OCI-LY7 (cell line): ENCODE results near the gene TRERF1. TPM values are rescaled to one million over a fixed set of nuclear protein-coding genes. Genes with fewer than 3 reads are reported as not detected.

Source experiments
- BruUV-seq: library from RNA; stranded (reverse); fragments of 400-500 nt; replicated peaks from 2 replicates; lab custom pipeline; 2021; lab: Mats Ljungman, UMichigan
- CTCF ChIA-PET: fragments of 300-600 bp; sonication (Branson Sonifier 250); formaldehyde crosslinking; loops from one replicate; lab custom pipeline; 2022; ENCODE audit warnings: antibody characterized with exemption; ENCODE audit not compliant: unreplicated experiment; lab: Charles Lee
- POLR2A ChIA-PET: fragments of 300-600 bp; sonication (Branson Sonifier 250); formaldehyde crosslinking; loops from one replicate; lab custom pipeline; 2022; ENCODE audit warnings: antibody characterized with exemption; lab: Charles Lee
- DNase-seq: peaks from one replicate; pipeline ENCODE4 v3.0.0-alpha.2; 2015; ENCODE audit warnings: low spot score
- H2AFZ ChIP-seq: fragments of 200-600 bp; sonication (generic), shearing (Covaris generic); 2 replicates; pipeline ENCODE4 v1.6.1; 2014; ENCODE audit warnings: mild to moderate bottlenecking, antibody characterized with exemption, low read length, moderate library complexity
- H3K27ac ChIP-seq: fragments of 200-600 bp; sonication (generic); 2 replicates; pipeline ENCODE4 v1.5.1; 2014; ENCODE audit warnings: mixed run types, low read depth, mild to moderate bottlenecking, moderate library complexity, low read length, inconsistent platforms; ENCODE audit not compliant: poor library complexity, severe bottlenecking
- H3K36me3 ChIP-seq: fragments of 200-600 bp; sonication (generic); 2 replicates; pipeline ENCODE4 v1.6.1; 2014; ENCODE audit warnings: mild to moderate bottlenecking, antibody characterized with exemption, low read length, moderate library complexity, mixed read lengths; ENCODE audit not compliant: insufficient read depth
- H3K4me1 ChIP-seq: fragments of 200-600 bp; sonication (generic); 2 replicates; pipeline ENCODE4 v1.5.1; 2014; ENCODE audit warnings: mild to moderate bottlenecking, low read length; ENCODE audit not compliant: insufficient read depth, poor library complexity, severe bottlenecking
- H3K4me2 ChIP-seq: fragments of 200-600 bp; sonication (generic); 2 replicates; pipeline ENCODE4 v1.6.1; 2014; ENCODE audit warnings: mild to moderate bottlenecking, low read length
- H3K4me3 ChIP-seq: fragments of 200-600 bp; sonication (generic); 2 replicates; pipeline ENCODE4 v1.5.1; 2014; ENCODE audit warnings: mild to moderate bottlenecking, low read depth, low read length; ENCODE audit not compliant: poor library complexity, severe bottlenecking
- H3K79me2 ChIP-seq: fragments of 200-600 bp; sonication (generic); 2 replicates; pipeline ENCODE4 v1.6.1; 2016; ENCODE audit warnings: low read depth, mild to moderate bottlenecking, low read length, moderate library complexity, mixed read lengths; ENCODE audit not compliant: insufficient read depth
- H3K9me2 ChIP-seq: fragments of 200-600 bp; sonication (generic); 2 replicates; pipeline ENCODE4 v1.6.1; 2016; ENCODE audit warnings: mild to moderate bottlenecking, low read length, mixed read lengths; ENCODE audit not compliant: insufficient read depth
- H3K9me3 ChIP-seq: fragments of 200-600 bp; sonication (generic); 2 replicates; pipeline ENCODE4 v1.6.1; 2014; ENCODE audit warnings: mild to moderate bottlenecking, mixed run types, low read length, mixed read lengths
- H4K20me1 ChIP-seq: fragments of 200-600 bp; sonication (generic); 2 replicates; pipeline ENCODE4 v1.6.1; 2014; ENCODE audit warnings: mild to moderate bottlenecking, antibody characterized with exemption, low read length, moderate library complexity, mixed read lengths; ENCODE audit not compliant: insufficient read depth
- CTCF ChIP-seq: fragments of 200-600 bp; sonication (generic); conservative IDR thresholded peaks from 2 replicates; pipeline ENCODE4 v1.5.1; 2014; ENCODE audit warnings: mild to moderate bottlenecking, antibody characterized with exemption, low read length, moderate library complexity, mixed read lengths
- EZH2phosphoT487 ChIP-seq: fragments of 200-600 bp; sonication (generic); IDR thresholded peaks from 2 replicates; pipeline ENCODE4 v1.6.1; 2018; ENCODE audit warnings: low read depth, borderline replicate concordance, mild to moderate bottlenecking, mixed run types, antibody characterized with exemption, low read length, moderate library complexity, mixed read lengths
- intact Hi-C: fragments of 100-400 bp; cut with micrococcal nuclease; formaldehyde crosslinking; loops from one replicate; pipeline ENCODE4 v1.10.0; 2022; ENCODE audit not compliant: unreplicated experiment
- total RNA-seq, 2 experiments: library from RNA; depleted of rRNA in 1 of 2; stranded (reverse); fragments of >200 nt in 1 of 2; shearing (Covaris generic) in 1 of 2; gene quantifications; 2 replicates each; pipeline ENCODE4 v1.2.3, GENCODE V29; 2014 to 2022

Gene TRERF1
- total RNA-seq, 2 experiments from 2014 or later: 5.7 to 12.9 TPM

- POLR2A ChIA-PET: interaction anchor here (0.5 to 1.2 kb wide), 3 partner anchors 8 to 88 kb away, joined by 3 read pairs; no protein-coding TSS in a partner anchor
Measured at GRCh38 chr6:42302411-42302810, 149.3 kb downstream of the TRERF1 start.

GRCh38 chr6:42301986-42302385, 149.7 kb downstream of the TRERF1 start:
- no TSS peak for BruUV-seq
- Histone ChIP-seq H3K9me2 (no peaks in the 10 kb centered on the region), H2AFZ (no peak overlapping the region), H3K4me3 (no peak overlapping the region), H3K9me3 (no peaks in the 10 kb centered on the region), H4K20me1 (no peaks in the 10 kb centered on the region), H3K4me2 (no peak overlapping the region), H3K27ac (no peak overlapping the region), H3K36me3 (peaks cover 9% of the 10 kb centered on the region), H3K79me2 (no peaks in the 10 kb centered on the region), H3K4me1 (no peaks in the 10 kb centered on the region)
- intact Hi-C loops: no loop called here
- DNase-seq: no peak
- ChIA-PET CTCF (no interaction called here), POLR2A (interaction anchor here (0.5 to 1.2 kb wide), 3 partner anchors 9 to 88 kb away, joined by 3 read pairs; no protein-coding TSS in a partner anchor)
- TF ChIP-seq CTCF (no peak), EZH2phosphoT487 (no peak)

More at GRCh38 chr6:42302411-42302810, 149.3 kb downstream of the TRERF1 start:
- TF ChIP-seq EZH2phosphoT487 (no peak), CTCF (no peak)
- intact Hi-C loops: no loop called here
- Histone ChIP-seq H3K27ac (no peak overlapping the region), H4K20me1 (no peaks in the 10 kb centered on the region), H3K79me2 (no peaks in the 10 kb centered on the region), H2AFZ (no peak overlapping the region), H3K9me2 (no peaks in the 10 kb centered on the region), H3K36me3 (peaks cover 9% of the 10 kb centered on the region), H3K4me3 (no peak overlapping the region), H3K4me1 (no peaks in the 10 kb centered on the region), H3K4me2 (no peak overlapping the region), H3K9me3 (no peaks in the 10 kb centered on the region)
- no peak for DNase-seq
- no TSS peak for BruUV-seq
- CTCF ChIA-PET: no interaction called here

- Histone ChIP-seq H3K4me2 (no peak overlapping the region), H3K4me1 (no peaks in the 10 kb centered on the region), H3K4me3 (no peak overlapping the region), H3K9me3 (no peaks in the 10 kb centered on the region), H2AFZ (no peak overlapping the region), H3K27ac (no peak overlapping the region), H3K79me2 (no peaks in the 10 kb centered on the region), H3K9me2 (no peaks in the 10 kb centered on the region), H4K20me1 (no peaks in the 10 kb centered on the region), H3K36me3 (peaks cover 9% of the 10 kb centered on the region)
- BruUV-seq: no TSS peak
- no peak for DNase-seq
- intact Hi-C loops: no loop called here
- no peak for TF ChIP-seq CTCF
- no peak for TF ChIP-seq EZH2phosphoT487
- ChIA-PET POLR2A (interaction anchor here (1.1 kb wide), 1 partner anchor 98 kb away, joined by 3 read pairs; no protein-coding TSS in a partner anchor), CTCF (no interaction called here)
Measured at GRCh38 chr6:42300701-42301100, 151.0 kb downstream of the TRERF1 start.
